ENCODE results near the gene TUT1.
"Not testable (repeated sequence)": the region's sequence is repeated elsewhere in the genome, so short reads cannot be mapped to it uniquely, and the experiment has no call there.

The TUT1 gene

DNA sequence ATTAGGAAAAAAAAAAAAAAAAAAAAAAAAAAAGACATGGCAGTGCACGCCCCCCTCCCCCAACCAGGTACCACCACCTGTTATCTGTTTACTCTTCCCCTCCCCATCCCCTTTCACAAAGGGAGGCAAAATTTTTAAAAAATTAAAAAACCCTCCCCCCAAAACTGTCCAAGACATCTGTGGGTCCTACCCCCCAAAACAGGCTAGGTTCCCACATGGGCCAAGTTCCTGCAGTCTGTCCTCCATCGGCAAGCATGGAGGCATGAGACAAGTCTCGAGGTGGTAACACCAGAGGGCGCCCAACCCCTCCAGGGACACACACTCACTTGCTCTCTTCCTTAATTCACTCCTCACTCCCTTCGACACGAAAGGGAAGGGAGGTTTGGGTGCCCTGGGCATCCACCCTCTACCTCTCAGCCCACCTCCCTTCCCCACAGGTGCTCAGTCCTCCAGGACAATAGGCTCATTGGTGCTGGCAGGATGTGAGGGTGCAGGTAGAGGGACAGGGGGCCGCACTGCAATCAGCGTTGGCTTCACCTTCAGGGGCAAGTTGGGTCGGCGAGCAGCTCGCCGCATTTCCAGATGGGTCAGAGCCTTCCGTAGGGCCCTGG, 2.2 kb upstream of the TUT1 start:
- Histone ChIP-seq H3K27ac (ENCODE audit: low read length) (peak overlapping the region; percentile 96), H3K4me3 (ENCODE audit: low read length in 2 of 2) (no peak overlapping the region)

DNA sequence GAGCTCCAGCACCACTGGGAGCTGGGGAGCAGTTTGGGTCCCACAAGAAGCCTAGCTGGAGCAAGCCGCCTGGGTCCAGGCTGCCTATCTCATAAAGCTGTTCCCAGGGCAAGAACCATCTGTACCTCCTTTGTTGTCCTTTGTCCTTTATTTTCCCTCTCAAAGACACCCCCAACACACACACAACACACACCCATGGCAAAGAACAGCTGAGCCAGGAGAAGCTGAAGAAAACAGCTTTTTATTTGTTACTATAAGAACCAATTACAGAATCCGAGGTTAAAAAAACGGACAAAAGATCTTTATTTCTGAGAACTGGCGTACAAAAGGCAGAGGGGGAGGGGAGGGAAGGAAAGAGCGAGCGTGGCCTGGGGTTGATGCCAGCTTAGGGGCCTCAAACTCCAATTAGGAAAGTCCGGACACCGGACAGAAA, 1.7 kb upstream of the TUT1 start:
- Histone ChIP-seq H3K36me3 (ENCODE audit: control insufficient read depth in 2 of 2, insufficient read depth in 2 of 2, low read length in 2 of 2) (peaks cover 42 to 46% of the 10 kb centered on the region in 2 donors), H3K9ac (ENCODE audit: low read length in 2 of 2) (peak overlapping the region; percentile 67 to 91)

More for the DNA sequence above, 2.2 kb upstream of the TUT1 start:
- H3K36me3 ChIP-seq (ENCODE audit: control insufficient read depth in 2 of 2, insufficient read depth in 2 of 2, low read length in 2 of 2) = peaks cover 47 to 48% of the 10 kb centered on the region in 2 donors
- H3K9me3 ChIP-seq (ENCODE audit: control insufficient read depth in 2 of 2, low read length in 2 of 2) = no peaks in the 10 kb centered on the region
- H3K9ac ChIP-seq (ENCODE audit: low read length in 2 of 2) = no peak overlapping the region
- H3K4me1 ChIP-seq (ENCODE audit: control insufficient read depth, insufficient read depth, low read length) = peaks cover 33% of the 10 kb centered on the region
- H3K27me3 ChIP-seq (ENCODE audit: control insufficient read depth in 1 of 2, insufficient read depth in 2 of 2, low read length in 2 of 2) = no peaks in the 10 kb centered on the region

DNA sequence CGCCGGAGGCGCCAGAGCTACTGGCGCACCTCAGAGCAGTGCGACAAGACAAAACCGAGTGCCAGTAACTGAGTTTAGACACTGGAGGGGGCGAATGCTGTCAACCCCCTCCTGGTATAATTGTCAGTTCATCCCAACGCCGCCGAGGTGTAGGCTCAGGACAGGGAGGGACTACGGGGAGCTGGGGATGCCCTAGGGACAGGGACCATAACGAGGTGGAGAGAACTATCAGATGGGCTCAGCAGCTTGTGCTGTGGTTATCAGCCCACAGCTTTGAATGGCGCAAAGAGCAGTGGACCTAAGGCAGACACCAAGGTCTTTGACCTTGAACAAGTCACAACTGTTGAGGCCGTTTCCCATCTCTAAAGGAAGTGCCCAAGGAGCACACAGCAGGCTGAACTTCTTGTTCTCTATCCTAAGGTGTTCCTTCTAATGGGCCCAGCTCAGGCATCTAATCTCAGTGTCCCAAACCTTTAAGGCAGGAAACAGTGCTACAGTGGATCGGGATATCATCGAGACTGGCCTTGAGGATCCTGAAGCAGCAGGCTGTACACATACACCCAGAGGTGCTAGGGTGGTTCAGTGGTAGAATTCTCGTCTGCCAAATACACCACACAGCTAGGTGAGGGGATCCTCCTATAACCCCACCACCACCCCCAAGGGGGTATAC, 958 bp upstream of the TUT1 start:
- H3K27me3 ChIP-seq (ENCODE audit: control insufficient read depth in 1 of 2, insufficient read depth in 2 of 2, low read length in 2 of 2) = no peaks in the 10 kb centered on the region
- H3K4me1 ChIP-seq (ENCODE audit: control insufficient read depth, insufficient read depth, low read length) = peaks cover 27% of the 10 kb centered on the region
- no peaks in the 10 kb centered on the region for H3K9me3 ChIP-seq (ENCODE audit: control insufficient read depth in 2 of 2, low read length in 2 of 2)
- peak overlapping the region; percentile 67 to 91 for H3K9ac ChIP-seq (ENCODE audit: low read length in 2 of 2)
- H3K27ac ChIP-seq (ENCODE audit: low read length) = peak overlapping the region; percentile 96
- H3K36me3 ChIP-seq (ENCODE audit: control insufficient read depth in 2 of 2, insufficient read depth in 2 of 2, low read length in 2 of 2) = peaks cover 38 to 47% of the 10 kb centered on the region in 2 donors
- peak overlapping the region; percentile 62 to 87 for H3K4me3 ChIP-seq (ENCODE audit: low read length in 2 of 2)

More for the DNA sequence above, 1.7 kb upstream of the TUT1 start:
- no peaks in the 10 kb centered on the region for H3K9me3 ChIP-seq (ENCODE audit: control insufficient read depth in 2 of 2, low read length in 2 of 2)
- no peaks in the 10 kb centered on the region for H3K27me3 ChIP-seq (ENCODE audit: control insufficient read depth in 1 of 2, insufficient read depth in 2 of 2, low read length in 2 of 2)
- peaks cover 27% of the 10 kb centered on the region for H3K4me1 ChIP-seq (ENCODE audit: control insufficient read depth, insufficient read depth, low read length)
- H3K27ac ChIP-seq (ENCODE audit: low read length) = peak overlapping the region; percentile 96
- no peak overlapping the region for H3K4me3 ChIP-seq (ENCODE audit: low read length in 2 of 2)

DNA sequence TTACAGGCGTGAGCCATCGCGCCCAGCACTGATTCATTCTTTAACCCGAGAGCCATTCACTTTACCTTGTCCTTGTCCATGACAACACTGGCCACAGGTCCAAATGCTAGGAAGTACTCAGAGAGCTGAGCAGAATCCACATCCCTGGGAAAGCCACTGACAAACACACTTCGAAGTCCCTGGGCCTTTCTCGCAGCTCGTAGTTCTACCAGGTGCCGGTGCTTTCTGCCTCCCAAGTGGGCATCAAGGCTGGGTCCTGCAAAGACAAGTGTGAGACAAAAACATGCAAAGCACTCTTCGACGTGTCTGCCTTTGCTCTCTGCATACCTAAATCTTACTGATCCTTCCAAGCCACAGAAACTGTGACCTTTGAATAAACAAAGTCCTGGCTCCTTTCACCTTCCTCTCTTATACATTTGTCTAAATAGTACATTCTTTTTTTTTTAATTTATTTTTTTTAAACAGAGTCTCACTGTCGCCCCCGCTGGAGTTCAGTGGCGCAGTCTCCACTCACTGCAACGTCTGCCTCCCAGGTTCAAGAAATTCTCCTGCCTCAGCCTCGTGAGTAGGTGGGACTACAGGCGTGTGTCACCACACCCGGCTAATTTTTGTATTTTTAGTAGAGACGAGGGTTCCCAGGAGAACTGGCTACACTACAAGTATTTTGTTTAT, 2.2 kb downstream of the TUT1 start:
- Histone ChIP-seq H3K9ac (ENCODE audit: low read length in 2 of 2) (no peak overlapping the region), H3K27ac (ENCODE audit: low read length) (no peak overlapping the region), H3K4me3 (ENCODE audit: low read length in 2 of 2) (no peak overlapping the region), H3K36me3 (ENCODE audit: control insufficient read depth in 2 of 2, insufficient read depth in 2 of 2, low read length in 2 of 2) (peaks cover 21 to 24% of the 10 kb centered on the region in 2 donors), H3K27me3 (ENCODE audit: control insufficient read depth in 1 of 2, insufficient read depth in 2 of 2, low read length in 2 of 2) (no peaks in the 10 kb centered on the region), H3K4me1 (ENCODE audit: control insufficient read depth, insufficient read depth, low read length) (peaks cover 27% of the 10 kb centered on the region), H3K9me3 (ENCODE audit: control insufficient read depth in 2 of 2, low read length in 2 of 2) (no peaks in the 10 kb centered on the region)

DNA sequence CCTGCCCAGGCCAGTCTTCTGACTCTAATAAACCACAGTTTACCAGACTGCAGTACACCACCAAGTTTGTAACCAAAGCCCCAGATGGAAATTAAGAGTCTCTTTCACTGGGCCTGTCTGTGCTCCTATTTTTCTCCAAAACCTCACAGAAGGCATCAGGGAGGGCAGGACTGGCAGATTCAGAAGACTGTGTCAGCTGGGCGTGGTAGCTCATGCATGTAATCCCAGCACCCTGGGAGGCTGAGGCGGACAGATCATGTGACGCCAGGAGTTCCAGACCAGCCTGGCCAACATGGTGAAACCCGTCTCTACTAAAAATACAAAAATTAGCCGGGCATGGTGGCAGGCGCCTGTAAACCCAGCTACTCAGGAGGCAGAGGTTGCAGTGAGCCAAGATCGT, 6.0 kb downstream of the TUT1 start:
- H3K9me3 ChIP-seq (ENCODE audit: control insufficient read depth in 2 of 2, low read length in 2 of 2); H3K4me1 ChIP-seq (ENCODE audit: control insufficient read depth, insufficient read depth, low read length); H3K27ac ChIP-seq (ENCODE audit: low read length); H3K27me3 ChIP-seq (ENCODE audit: control insufficient read depth in 1 of 2, insufficient read depth in 2 of 2, low read length in 2 of 2); H3K9ac ChIP-seq (ENCODE audit: low read length in 2 of 2); H3K4me3 ChIP-seq (ENCODE audit: low read length in 2 of 2): not testable (repeated sequence)
- H3K36me3 ChIP-seq (ENCODE audit: control insufficient read depth in 2 of 2, insufficient read depth in 2 of 2, low read length in 2 of 2) = peaks cover 28 to 34% of the 10 kb centered on the region in 2 donors

DNA sequence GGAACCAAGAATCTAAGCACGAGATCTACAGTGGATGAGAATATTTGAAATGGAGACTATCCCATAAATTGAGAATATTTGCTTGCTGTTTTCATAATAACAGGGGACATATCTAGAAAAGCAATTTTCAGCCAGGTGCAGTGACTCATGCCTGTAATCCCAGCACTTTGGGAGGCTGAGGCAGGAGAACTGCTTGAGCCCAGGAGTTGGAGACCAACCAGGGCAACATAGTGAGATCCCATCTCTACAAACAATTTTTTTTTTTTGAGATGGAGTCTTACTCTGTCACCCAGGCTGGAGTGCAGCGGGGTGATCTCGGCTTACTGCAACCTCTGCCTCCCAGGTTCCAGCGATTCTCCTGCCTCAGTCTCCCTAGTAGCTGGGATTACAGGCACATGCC, 9.6 kb downstream of the TUT1 start:
- not testable (repeated sequence) for H3K27ac ChIP-seq (ENCODE audit: low read length); H3K27me3 ChIP-seq (ENCODE audit: control insufficient read depth in 1 of 2, insufficient read depth in 2 of 2, low read length in 2 of 2); H3K4me3 ChIP-seq (ENCODE audit: low read length in 2 of 2); H3K9me3 ChIP-seq (ENCODE audit: control insufficient read depth in 2 of 2, low read length in 2 of 2); H3K4me1 ChIP-seq (ENCODE audit: control insufficient read depth, insufficient read depth, low read length); H3K9ac ChIP-seq (ENCODE audit: low read length in 2 of 2)
- peaks cover 23 to 39% of the 10 kb centered on the region in 2 donors for H3K36me3 ChIP-seq (ENCODE audit: control insufficient read depth in 2 of 2, insufficient read depth in 2 of 2, low read length in 2 of 2)

DNA sequence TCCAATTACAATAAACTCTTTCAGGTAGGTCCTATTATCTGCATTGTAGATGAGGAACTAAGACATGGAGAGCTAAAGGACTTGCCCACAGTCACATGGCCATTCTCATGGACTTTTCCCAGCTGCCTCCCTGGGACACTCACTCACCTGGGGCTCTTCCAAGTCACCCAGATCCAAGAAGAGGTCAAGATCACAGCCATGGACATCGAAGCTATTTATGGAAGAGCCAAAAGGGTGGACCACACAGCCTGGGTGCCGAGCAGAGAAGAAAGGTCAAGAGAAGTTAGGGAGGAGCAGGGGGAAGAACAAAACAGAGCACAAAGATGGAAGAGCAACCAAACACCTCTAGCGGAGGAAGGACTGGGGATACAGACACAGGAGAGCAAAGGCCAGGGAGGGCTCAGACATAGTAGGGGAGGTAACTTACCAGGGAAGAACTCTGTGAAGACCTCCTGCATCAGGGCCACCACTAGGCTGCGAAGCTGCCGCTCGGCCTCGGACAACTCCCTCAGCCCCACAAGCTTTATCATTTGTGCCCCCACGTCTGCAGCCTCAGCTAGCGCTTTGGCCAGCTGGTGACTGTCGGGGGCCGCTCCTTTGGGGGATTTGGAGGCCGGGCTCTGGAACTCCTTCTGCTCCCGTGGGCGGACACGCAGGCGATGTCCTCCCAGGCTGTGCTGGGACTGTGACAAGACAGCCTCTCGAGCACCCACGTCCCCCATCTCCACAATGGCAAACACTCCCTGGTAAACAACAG, 10.2 kb downstream of the TUT1 start:
- no peak overlapping the region for H3K27ac ChIP-seq (ENCODE audit: low read length)
- H3K4me1 ChIP-seq (ENCODE audit: control insufficient read depth, insufficient read depth, low read length) = peaks cover 5% of the 10 kb centered on the region
- no peak overlapping the region for H3K4me3 ChIP-seq (ENCODE audit: low read length in 2 of 2)
- H3K27me3 ChIP-seq (ENCODE audit: control insufficient read depth in 1 of 2, insufficient read depth in 2 of 2, low read length in 2 of 2) = no peaks in the 10 kb centered on the region
- peak overlapping the region in 1 of 2 donors; percentile 29 for H3K9ac ChIP-seq (ENCODE audit: low read length in 2 of 2)
- H3K9me3 ChIP-seq (ENCODE audit: control insufficient read depth in 2 of 2, low read length in 2 of 2) = no peaks in the 10 kb centered on the region
- H3K36me3 ChIP-seq (ENCODE audit: control insufficient read depth in 2 of 2, insufficient read depth in 2 of 2, low read length in 2 of 2) = peaks cover 29 to 36% of the 10 kb centered on the region in 2 donors

DNA sequence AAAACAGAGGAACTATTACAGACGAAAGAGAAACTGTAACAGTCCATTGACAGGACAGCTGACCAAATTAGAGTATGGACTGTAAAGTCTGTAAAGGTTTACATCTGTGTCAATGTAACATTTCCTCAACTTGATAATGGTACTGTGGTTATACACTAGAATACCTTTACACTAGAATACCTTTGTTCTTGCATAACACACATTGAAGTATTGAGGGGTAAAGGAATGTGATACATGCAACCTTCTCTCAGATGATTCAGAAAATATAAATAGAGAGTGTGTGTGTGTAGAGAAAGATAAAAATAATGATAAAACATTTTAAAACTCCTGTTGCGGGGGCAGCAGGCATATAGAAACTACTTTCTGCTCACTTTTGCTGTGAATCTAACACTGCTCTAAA, 12.1 kb downstream of the TUT1 start:
- Histone ChIP-seq H3K9me3 (ENCODE audit: control insufficient read depth in 2 of 2, low read length in 2 of 2) (no peaks in the 10 kb centered on the region), H3K27ac (ENCODE audit: low read length) (no peak overlapping the region), H3K27me3 (ENCODE audit: control insufficient read depth in 1 of 2, insufficient read depth in 2 of 2, low read length in 2 of 2) (no peaks in the 10 kb centered on the region), H3K36me3 (ENCODE audit: control insufficient read depth in 2 of 2, insufficient read depth in 2 of 2, low read length in 2 of 2) (peaks cover 26 to 30% of the 10 kb centered on the region in 2 donors), H3K9ac (ENCODE audit: low read length in 2 of 2) (no peak overlapping the region), H3K4me3 (ENCODE audit: low read length in 2 of 2) (no peak overlapping the region), H3K4me1 (ENCODE audit: control insufficient read depth, insufficient read depth, low read length) (peaks cover 24% of the 10 kb centered on the region)

DNA sequence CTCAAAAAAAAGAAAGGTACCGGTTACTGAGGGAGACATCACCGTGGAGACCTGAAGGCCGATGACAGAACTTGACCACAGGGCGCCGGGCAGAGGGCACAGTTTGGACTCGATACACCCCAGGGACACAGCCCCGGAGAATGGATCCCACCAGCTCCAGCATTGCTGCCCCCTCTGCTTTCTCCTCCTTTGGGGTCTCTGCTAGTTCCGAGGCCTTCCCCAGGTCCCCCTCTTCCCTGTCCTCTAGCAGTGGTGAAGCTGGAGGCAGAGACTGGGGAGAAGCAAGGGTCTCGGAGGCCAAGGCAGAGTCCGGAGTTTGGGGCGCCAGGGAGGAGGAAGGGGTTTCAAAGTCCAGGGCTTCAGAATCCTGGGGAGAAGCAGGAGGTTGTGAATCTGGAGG, 12.8 kb downstream of the TUT1 start:
- peaks cover 25% of the 10 kb centered on the region for H3K4me1 ChIP-seq (ENCODE audit: control insufficient read depth, insufficient read depth, low read length)
- no peak overlapping the region for H3K4me3 ChIP-seq (ENCODE audit: low read length in 2 of 2)
- H3K36me3 ChIP-seq (ENCODE audit: control insufficient read depth in 2 of 2, insufficient read depth in 2 of 2, low read length in 2 of 2) = peaks cover 23 to 27% of the 10 kb centered on the region in 2 donors
- H3K27me3 ChIP-seq (ENCODE audit: control insufficient read depth in 1 of 2, insufficient read depth in 2 of 2, low read length in 2 of 2) = no peaks in the 10 kb centered on the region
- no peak overlapping the region for H3K27ac ChIP-seq (ENCODE audit: low read length)
- no peak overlapping the region for H3K9ac ChIP-seq (ENCODE audit: low read length in 2 of 2)
- no peaks in the 10 kb centered on the region for H3K9me3 ChIP-seq (ENCODE audit: control insufficient read depth in 2 of 2, low read length in 2 of 2)

DNA sequence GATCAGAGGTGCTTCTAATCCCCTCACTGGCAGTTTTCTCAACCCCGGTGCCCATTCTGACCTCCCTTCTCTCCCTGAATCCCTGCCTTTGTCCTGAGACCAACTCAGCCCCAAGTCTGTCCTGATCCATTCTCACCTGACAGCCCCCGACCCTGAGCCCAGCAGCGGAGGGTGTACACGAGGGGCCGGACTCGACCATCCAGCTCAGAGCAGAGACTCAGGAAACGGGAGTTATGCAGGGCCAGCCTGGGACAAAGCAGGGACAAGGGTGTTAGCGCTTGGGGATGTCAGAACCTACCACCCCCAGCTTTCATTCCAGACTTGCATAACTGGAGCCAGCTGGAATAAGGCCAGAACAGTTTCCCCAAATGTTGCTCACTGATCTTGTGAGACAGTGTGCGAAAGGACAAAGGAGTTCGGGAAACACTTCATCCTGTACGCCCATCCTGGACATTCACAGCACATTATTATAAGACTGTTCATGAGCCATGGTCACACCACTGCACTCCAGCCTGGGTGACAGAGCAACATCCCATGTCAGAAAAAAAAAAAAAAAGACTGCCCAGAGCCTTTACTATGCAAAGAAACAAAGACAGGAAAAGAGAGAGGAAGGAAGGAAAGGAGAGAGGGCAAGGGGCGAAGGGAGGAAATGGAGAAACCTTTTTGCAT, 14.1 kb downstream of the TUT1 start:
- Histone ChIP-seq H3K27me3 (ENCODE audit: control insufficient read depth in 1 of 2, insufficient read depth in 2 of 2, low read length in 2 of 2) (no peaks in the 10 kb centered on the region), H3K4me1 (ENCODE audit: control insufficient read depth, insufficient read depth, low read length) (peaks cover 37% of the 10 kb centered on the region), H3K4me3 (ENCODE audit: low read length in 2 of 2) (no peak overlapping the region), H3K36me3 (ENCODE audit: control insufficient read depth in 2 of 2, insufficient read depth in 2 of 2, low read length in 2 of 2) (peaks cover 22 to 26% of the 10 kb centered on the region in 2 donors), H3K9ac (ENCODE audit: low read length in 2 of 2) (peak overlapping the region in 1 of 2 donors; percentile 51), H3K9me3 (ENCODE audit: control insufficient read depth in 2 of 2, low read length in 2 of 2) (no peaks in the 10 kb centered on the region), H3K27ac (ENCODE audit: low read length) (peak overlapping the region; percentile 37)

Data from stomach smooth muscle (tissue), 2 donors.